Gastrocnemius medialis (tissue), 4 donors: ENCODE data around the gene ARHGAP6. TPM values are rescaled to one million over a fixed set of nuclear protein-coding genes. Genes with fewer than 3 reads are reported as not detected.
"Not testable (repeated sequence)": the region's sequence is repeated elsewhere in the genome, so short reads cannot be mapped to it uniquely, and the experiment has no call there.

Experiments used
- ATAC-seq, 2 donors: fragments of 150-250 bp; one replicate each; pipeline ENCODE4 v1.9.1; 2016
- DNase-seq, 2 donors: peaks; one replicate each; pipeline ENCODE4 v3.0.0-alpha.2; 2019
- H3K27ac ChIP-seq, 4 donors: fragments of 200-600 bp; sonication (generic); 1 replicate in 1 of 4; 2 replicates in 3 of 4; pipeline ENCODE4 v1.5.1; 2016 to 2018; ENCODE audit warnings: mild to moderate bottlenecking in 2 of 4, moderate library complexity in 1 of 4
- H3K27me3 ChIP-seq, 3 donors: fragments of 200-600 bp; sonication (generic) in 2 of 3; 1 replicate in 1 of 3; 2 replicates in 2 of 3; pipeline versions ENCODE4 v1.5.1 to v1.6.0; 2016 to 2019; ENCODE audit warnings: mild to moderate bottlenecking in 1 of 3, moderate library complexity in 1 of 3
- H3K36me3 ChIP-seq, 2 donors: fragments of 200-600 bp; sonication (generic) in 1 of 2; one replicate each; pipeline ENCODE4 v1.5.1; 2017 to 2018
- H3K4me1 ChIP-seq, 2 donors: fragments of 200-600 bp; sonication (generic) in 1 of 2; one replicate each; pipeline ENCODE4 v1.5.1; 2016 to 2017; ENCODE audit warnings: mild to moderate bottlenecking in 2 of 2
- H3K4me3 ChIP-seq, 4 donors: fragments of 200-600 bp; sonication (generic) in 3 of 4; 1 replicate in 1 of 4; 2 replicates in 3 of 4; pipeline ENCODE4 v1.5.1; 2016 to 2019; ENCODE audit warnings: mild to moderate bottlenecking in 2 of 4
- H3K9me3 ChIP-seq, 3 donors: fragments of 200-600 bp; sonication (generic) in 2 of 3; 1 replicate in 1 of 3; 2 replicates in 2 of 3; pipeline ENCODE4 v1.5.1; 2016 to 2019
- POLR2A ChIP-seq, 2 donors: fragments of 450-650 bp; IDR thresholded peaks; one replicate each; pipeline ENCODE4 v1.6.1; 2017; ENCODE audit warnings: antibody characterized with exemption in 2 of 2, mild to moderate bottlenecking in 2 of 2, moderate library complexity in 2 of 2
- in situ Hi-C, 4 donors: fragments of 200-750 bp; cut with MboI; loops; one replicate each; pipeline versions ENCODE4 v1.15.0 to v1.8.0; 2017; ENCODE audit warnings: low sequenced_read_pairs in 4 of 4
- intact Hi-C: fragments of 100-400 bp; cut with DNase I; formaldehyde crosslinking; loops from one replicate; pipeline ENCODE4 v1.15.1; 2023; ENCODE audit warnings: low total_unique reads
- total RNA-seq, 4 donors: library from RNA; depleted of rRNA; stranded (reverse); fragments of >200 nt; gene quantifications; one replicate each; pipeline versions ENCODE4 v1.1.0 to v1.2.3, GENCODE V29; 2016
- TF ChIP-seq, protein P1 (sequence below), 5 experiments: fragments of 450-650 bp in 3 of 5; fragments of 200-600 bp in 2 of 5; sonication (generic) in 2 of 5; IDR thresholded peaks in 4 of 5; conservative IDR thresholded peaks in 1 of 5; 1 replicate in 4 of 5; 2 replicates in 1 of 5; pipeline ENCODE4 v1.5.1; 2016 to 2019; ENCODE audit warnings: antibody characterized with exemption in 5 of 5, mild to moderate bottlenecking in 3 of 5, moderate library complexity in 3 of 5

Gene ARHGAP6
- total RNA-seq, 4 donors from 2014 or later: 10.7 to 18.0 (median 14.9) TPM

DNA sequence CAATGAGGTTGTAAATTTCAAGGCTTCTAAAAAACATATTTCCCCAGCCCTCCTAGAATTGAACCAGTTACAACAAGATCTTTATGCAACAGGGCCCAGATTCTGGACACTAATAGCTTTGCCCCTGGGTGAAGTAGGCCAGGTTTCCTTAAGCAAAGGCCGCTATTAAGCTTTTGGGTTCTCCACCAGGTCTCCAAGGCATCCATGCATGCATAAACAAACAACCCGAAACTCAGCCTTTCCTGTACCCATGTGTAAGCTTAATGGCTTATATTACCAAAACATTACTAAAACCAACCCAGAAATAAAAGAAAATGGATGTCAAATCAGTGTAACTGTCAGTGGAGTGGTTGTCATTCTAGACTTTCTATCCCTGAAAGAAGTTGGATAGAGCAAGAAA lies 137.1 kb downstream of the ARHGAP6 start:
- ATAC-seq (no peak), DNase-seq (no peak)
- Histone ChIP-seq H3K27ac (no peak overlapping the region), H3K9me3 (no peaks in the 10 kb centered on the region), H3K4me1 (no peaks in the 10 kb centered on the region), H3K36me3 (no peaks in the 10 kb centered on the region), H3K4me3 (no peak overlapping the region), H3K27me3 (no peaks in the 10 kb centered on the region)
- TF ChIP-seq, protein P1, sequence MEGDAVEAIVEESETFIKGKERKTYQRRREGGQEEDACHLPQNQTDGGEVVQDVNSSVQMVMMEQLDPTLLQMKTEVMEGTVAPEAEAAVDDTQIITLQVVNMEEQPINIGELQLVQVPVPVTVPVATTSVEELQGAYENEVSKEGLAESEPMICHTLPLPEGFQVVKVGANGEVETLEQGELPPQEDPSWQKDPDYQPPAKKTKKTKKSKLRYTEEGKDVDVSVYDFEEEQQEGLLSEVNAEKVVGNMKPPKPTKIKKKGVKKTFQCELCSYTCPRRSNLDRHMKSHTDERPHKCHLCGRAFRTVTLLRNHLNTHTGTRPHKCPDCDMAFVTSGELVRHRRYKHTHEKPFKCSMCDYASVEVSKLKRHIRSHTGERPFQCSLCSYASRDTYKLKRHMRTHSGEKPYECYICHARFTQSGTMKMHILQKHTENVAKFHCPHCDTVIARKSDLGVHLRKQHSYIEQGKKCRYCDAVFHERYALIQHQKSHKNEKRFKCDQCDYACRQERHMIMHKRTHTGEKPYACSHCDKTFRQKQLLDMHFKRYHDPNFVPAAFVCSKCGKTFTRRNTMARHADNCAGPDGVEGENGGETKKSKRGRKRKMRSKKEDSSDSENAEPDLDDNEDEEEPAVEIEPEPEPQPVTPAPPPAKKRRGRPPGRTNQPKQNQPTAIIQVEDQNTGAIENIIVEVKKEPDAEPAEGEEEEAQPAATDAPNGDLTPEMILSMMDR (IDR thresholded peaks at IDR 0.05 in 4 of 5, conservative IDR thresholded peaks at IDR 0.05 in 1 of 5): no peak
- TF ChIP-seq POLR2A (IDR thresholded peaks at IDR 0.05): no peak
- intact Hi-C loops: loop anchor here (10.0 kb wide), 1 partner anchor 1514 kb away; no protein-coding TSS in a partner anchor
- in situ Hi-C loops: loop anchor here in 2 of 4 donors (10.0 to 25.0 kb wide), 2 partner anchors 234 to 374 kb away; partner anchors contain the start of gene MSL3 (in 1 of the 2)

DNA sequence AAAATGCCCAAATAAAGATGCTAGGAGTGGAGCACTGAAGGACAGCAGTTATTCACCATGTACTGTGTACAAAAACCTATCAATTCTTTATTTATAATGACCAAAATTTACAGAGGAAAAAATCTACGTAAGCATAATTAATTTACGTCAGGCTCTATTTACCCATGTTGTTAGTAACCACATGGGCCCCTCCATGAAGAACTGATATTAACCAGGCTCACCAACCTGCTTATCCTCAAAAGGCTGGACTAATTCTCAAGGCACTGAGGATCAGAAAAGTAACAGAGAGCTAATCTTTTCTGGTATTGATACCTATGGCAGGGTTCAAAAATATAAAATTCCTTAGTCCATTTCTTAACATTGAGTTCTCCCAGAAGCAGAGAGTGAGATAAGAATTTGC lies 140.0 kb downstream of the ARHGAP6 start:
- no peak for ATAC-seq
- Histone ChIP-seq H3K27me3 (no peaks in the 10 kb centered on the region), H3K9me3 (no peaks in the 10 kb centered on the region), H3K4me3 (no peak overlapping the region), H3K27ac (no peak overlapping the region), H3K4me1 (no peaks in the 10 kb centered on the region), H3K36me3 (no peaks in the 10 kb centered on the region)
- in situ Hi-C loops (loop anchor here in 2 of 4 donors (10.0 to 25.0 kb wide), 2 partner anchors 237 to 371 kb away; partner anchors contain the start of gene MSL3 (in 1 of the 2)), intact Hi-C loops (loop anchor here (10.0 kb wide), 1 partner anchor 1511 kb away; no protein-coding TSS in a partner anchor)
- no peak for DNase-seq
- no peak for TF ChIP-seq POLR2A (IDR thresholded peaks at IDR 0.05)
- TF ChIP-seq, protein P1 (IDR thresholded peaks at IDR 0.05 in 4 of 5, conservative IDR thresholded peaks at IDR 0.05 in 1 of 5): no peak

DNA sequence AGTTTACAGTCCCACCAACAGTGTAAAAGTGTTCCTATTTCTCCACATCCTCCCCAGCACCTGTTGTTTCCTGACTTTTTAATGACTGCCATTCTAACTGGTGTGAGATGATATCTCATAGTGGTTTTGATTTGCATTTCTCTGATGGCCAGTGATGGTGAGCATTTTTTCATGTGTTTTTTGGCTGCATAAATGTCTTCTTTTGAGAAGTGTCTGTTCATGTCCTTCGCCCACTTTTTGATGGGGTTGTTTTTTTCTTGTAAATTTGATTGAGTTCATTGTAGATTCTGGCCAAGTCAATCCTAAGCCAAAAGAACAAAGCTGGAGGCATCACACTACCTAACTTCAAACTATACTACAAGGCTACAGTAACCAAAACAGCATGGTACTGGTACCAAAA lies 146.5 kb downstream of the ARHGAP6 start:
- H3K27ac ChIP-seq, H3K36me3 ChIP-seq, H3K27me3 ChIP-seq, in situ Hi-C loops, H3K4me1 ChIP-seq, intact Hi-C loops, ATAC-seq, H3K9me3 ChIP-seq, H3K4me3 ChIP-seq, DNase-seq: not testable (repeated sequence)

DNA sequence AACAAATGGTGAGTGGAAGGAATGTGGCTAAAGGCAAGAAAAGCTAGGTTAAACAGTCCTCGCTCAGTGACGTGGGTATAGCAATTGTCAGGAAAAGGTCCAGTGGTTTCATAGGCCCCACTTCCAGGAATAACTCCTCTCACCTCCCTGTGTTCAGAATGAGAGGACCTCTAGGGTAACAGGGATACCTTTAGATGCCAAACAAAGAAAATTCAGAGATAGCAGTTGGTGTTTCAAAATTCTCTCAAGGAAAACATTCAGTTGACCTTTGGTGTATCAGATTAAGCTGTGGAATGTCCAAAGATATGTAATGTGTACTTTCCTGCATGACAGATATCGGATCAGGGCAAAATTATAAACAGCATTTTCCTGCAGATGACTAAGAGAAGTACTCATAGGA lies 155.9 kb downstream of the ARHGAP6 start:
- in situ Hi-C loops (no loop called here), intact Hi-C loops (loop anchor here (10.0 kb wide), 2 partner anchors 65 to 125 kb away; no protein-coding TSS in a partner anchor)
- Histone ChIP-seq H3K4me1 (no peaks in the 10 kb centered on the region), H3K9me3 (no peaks in the 10 kb centered on the region), H3K4me3 (no peak overlapping the region), H3K27me3 (no peaks in the 10 kb centered on the region), H3K27ac (no peak overlapping the region), H3K36me3 (no peaks in the 10 kb centered on the region)
- TF ChIP-seq, protein P1 (IDR thresholded peaks at IDR 0.05 in 4 of 5, conservative IDR thresholded peaks at IDR 0.05 in 1 of 5): no peak
- TF ChIP-seq POLR2A (IDR thresholded peaks at IDR 0.05): no peak
- DNase-seq: no peak
- ATAC-seq: no peak

DNA sequence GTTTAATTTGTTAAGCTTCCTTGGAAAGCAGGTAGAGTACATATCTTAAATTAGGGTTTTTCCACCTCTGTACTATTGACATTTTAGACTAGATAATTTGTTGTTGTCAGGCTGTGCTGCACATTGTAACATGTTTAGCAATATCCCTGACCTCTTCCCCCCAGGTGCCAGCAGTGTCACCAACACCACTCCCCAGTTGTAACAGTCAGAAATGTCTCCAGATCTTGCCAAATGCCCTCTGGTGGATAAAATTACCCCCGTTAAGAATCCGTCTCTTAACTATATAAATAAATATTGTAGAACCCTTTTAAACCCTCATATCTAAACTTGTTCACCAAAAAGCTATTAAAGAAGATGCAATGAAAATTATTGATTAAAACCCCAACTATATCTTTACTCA lies 161.5 kb downstream of the ARHGAP6 start:
- ATAC-seq: no peak
- intact Hi-C loops (loop anchor here (10.0 kb wide), 2 partner anchors 59 to 119 kb away; no protein-coding TSS in a partner anchor), in situ Hi-C loops (no loop called here)
- no peak overlapping the region for H3K4me3 ChIP-seq
- no peak for DNase-seq
- H3K9me3 ChIP-seq: no peaks in the 10 kb centered on the region
- H3K27ac ChIP-seq: no peak overlapping the region
- H3K36me3 ChIP-seq: no peaks in the 10 kb centered on the region
- H3K4me1 ChIP-seq: no peaks in the 10 kb centered on the region
- H3K27me3 ChIP-seq: no peaks in the 10 kb centered on the region
- TF ChIP-seq POLR2A (IDR thresholded peaks at IDR 0.05): no peak
- TF ChIP-seq, protein P1 (IDR thresholded peaks at IDR 0.05 in 4 of 5, conservative IDR thresholded peaks at IDR 0.05 in 1 of 5): no peak
